Measurements from ENCODE around the gene HAPLN2.

HAPLN2 gene

GRCh38 chr1:156655151-156655903 lies 36.1 kb downstream of the HAPLN2 start:
- H3K36me3 Mint-ChIP-seq (ENCODE audit: low read depth) = no peaks in the 10 kb centered on the region
- H3K4me3 Mint-ChIP-seq = no peak overlapping the region
- peaks cover 82% of the 10 kb centered on the region for H3K27me3 Mint-ChIP-seq (ENCODE audit: low read depth)
- TF ChIP-seq, protein P1, sequence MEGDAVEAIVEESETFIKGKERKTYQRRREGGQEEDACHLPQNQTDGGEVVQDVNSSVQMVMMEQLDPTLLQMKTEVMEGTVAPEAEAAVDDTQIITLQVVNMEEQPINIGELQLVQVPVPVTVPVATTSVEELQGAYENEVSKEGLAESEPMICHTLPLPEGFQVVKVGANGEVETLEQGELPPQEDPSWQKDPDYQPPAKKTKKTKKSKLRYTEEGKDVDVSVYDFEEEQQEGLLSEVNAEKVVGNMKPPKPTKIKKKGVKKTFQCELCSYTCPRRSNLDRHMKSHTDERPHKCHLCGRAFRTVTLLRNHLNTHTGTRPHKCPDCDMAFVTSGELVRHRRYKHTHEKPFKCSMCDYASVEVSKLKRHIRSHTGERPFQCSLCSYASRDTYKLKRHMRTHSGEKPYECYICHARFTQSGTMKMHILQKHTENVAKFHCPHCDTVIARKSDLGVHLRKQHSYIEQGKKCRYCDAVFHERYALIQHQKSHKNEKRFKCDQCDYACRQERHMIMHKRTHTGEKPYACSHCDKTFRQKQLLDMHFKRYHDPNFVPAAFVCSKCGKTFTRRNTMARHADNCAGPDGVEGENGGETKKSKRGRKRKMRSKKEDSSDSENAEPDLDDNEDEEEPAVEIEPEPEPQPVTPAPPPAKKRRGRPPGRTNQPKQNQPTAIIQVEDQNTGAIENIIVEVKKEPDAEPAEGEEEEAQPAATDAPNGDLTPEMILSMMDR (IDR thresholded peaks at IDR 0.05; ENCODE audit: unreplicated experiment in 3 of 3) = no peak
- H3K27ac Mint-ChIP-seq = no peak overlapping the region
- H3K4me1 Mint-ChIP-seq = peaks cover 20% of the 10 kb centered on the region
- no peaks in the 10 kb centered on the region for H3K9me3 Mint-ChIP-seq

DNA sequence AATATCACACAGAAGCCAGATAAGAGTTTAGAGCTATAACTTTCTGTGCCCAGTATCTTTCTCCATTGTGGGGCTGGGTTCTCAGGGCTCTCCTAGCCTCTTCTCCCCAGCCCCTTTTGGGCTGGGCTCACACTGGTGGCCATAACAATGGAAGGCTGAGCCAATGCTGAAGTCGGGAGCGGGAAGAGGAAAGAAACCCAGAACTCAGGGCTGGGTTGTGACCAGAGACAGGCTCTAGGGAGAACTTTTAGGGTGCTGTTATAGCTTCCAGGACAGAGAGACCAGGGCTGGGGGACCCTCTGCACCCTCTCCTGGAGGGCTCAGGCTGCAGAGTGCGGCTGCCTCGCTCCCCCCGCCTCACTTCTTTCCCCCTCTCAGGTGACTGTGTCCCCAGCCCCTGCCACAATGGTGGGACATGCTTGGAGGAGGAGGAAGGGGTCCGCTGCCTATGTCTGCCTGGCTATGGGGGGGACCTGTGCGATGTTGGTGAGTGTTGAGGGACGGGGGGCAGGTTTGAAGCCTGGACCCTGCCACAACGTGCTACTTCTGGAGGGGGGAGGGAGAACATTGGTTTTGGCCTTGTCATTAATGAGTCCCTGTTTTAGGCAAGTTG lies 36.8 kb downstream of the HAPLN2 start:
- H3K27ac Mint-ChIP-seq = no peak overlapping the region
- peaks cover 26% of the 10 kb centered on the region for H3K4me1 Mint-ChIP-seq
- no peaks in the 10 kb centered on the region for H3K9me3 Mint-ChIP-seq
- no peak overlapping the region for H3K4me3 Mint-ChIP-seq
- TF ChIP-seq, protein P1 (IDR thresholded peaks at IDR 0.05; ENCODE audit: unreplicated experiment in 3 of 3) = no peak
- peaks cover 75% of the 10 kb centered on the region for H3K27me3 Mint-ChIP-seq (ENCODE audit: low read depth)
- no peaks in the 10 kb centered on the region for H3K36me3 Mint-ChIP-seq (ENCODE audit: low read depth)

GRCh38 chr1:156656806-156657740 lies 37.9 kb downstream of the HAPLN2 start:
- Mint-ChIP-seq H3K4me3 (peak overlapping the region; percentile 72 to 75 (median 73)), H3K27ac (no peak overlapping the region), H3K4me1 (peaks cover 37% of the 10 kb centered on the region), H3K36me3 (ENCODE audit: low read depth) (no peaks in the 10 kb centered on the region), H3K27me3 (ENCODE audit: low read depth) (peaks cover 65% of the 10 kb centered on the region), H3K9me3 (no peaks in the 10 kb centered on the region)
- TF ChIP-seq, protein P1 (IDR thresholded peaks at IDR 0.05; ENCODE audit: unreplicated experiment in 3 of 3) = peak; percentile 94 to 97 (median 96)

GRCh38 chr1:156657741-156658319 lies 38.6 kb downstream of the HAPLN2 start:
- H3K27ac Mint-ChIP-seq = no peak overlapping the region
- peaks cover 60% of the 10 kb centered on the region for H3K27me3 Mint-ChIP-seq (ENCODE audit: low read depth)
- peak overlapping the region; percentile 72 to 75 (median 73) for H3K4me3 Mint-ChIP-seq
- no peaks in the 10 kb centered on the region for H3K36me3 Mint-ChIP-seq (ENCODE audit: low read depth)
- peaks cover 45% of the 10 kb centered on the region for H3K4me1 Mint-ChIP-seq
- TF ChIP-seq, protein P1 (IDR thresholded peaks at IDR 0.05; ENCODE audit: unreplicated experiment in 3 of 3) = peak in 1 of 3 experiments; percentile 7
- no peaks in the 10 kb centered on the region for H3K9me3 Mint-ChIP-seq

DNA sequence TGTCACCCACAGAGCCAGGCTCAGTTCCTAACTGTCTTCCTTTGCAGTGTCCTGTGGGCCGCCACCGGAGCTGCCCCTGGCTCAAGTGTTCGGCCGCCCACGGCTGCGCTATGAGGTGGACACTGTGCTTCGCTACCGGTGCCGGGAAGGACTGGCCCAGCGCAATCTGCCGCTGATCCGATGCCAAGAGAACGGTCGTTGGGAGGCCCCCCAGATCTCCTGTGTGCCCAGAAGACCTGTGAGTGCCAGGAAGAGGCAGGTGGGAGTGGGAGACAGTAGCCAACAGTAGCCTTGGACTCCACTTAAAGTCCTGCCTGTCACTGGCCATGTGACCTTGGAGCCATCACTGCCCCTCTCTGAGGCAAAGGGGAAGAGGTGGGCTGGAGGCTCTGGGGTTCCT lies 39.3 kb downstream of the HAPLN2 start:
- H3K27me3 Mint-ChIP-seq (ENCODE audit: low read depth) = peaks cover 56% of the 10 kb centered on the region
- H3K36me3 Mint-ChIP-seq (ENCODE audit: low read depth) = no peaks in the 10 kb centered on the region
- no peak overlapping the region for H3K27ac Mint-ChIP-seq
- H3K4me3 Mint-ChIP-seq = peak overlapping the region in 1 of 3 experiments; percentile 22
- H3K4me1 Mint-ChIP-seq = peaks cover 51% of the 10 kb centered on the region
- TF ChIP-seq, protein P1 (IDR thresholded peaks at IDR 0.05; ENCODE audit: unreplicated experiment in 3 of 3) = no peak
- no peaks in the 10 kb centered on the region for H3K9me3 Mint-ChIP-seq
